ENCODE results near the gene CLCN7. TPM values are rescaled to one million over a fixed set of nuclear protein-coding genes. Genes with fewer than 3 reads are reported as not detected.

Gene CLCN7
- total and polyA plus RNA-seq, 9 of the 15 experiments (the other 6 are each of a cell fraction or from before 2014, with no cell fraction given), result 0.06 to 126 (median 18.7) TPM

GRCh38 chr16:1444730-1445517 is 29.9 kb downstream of the CLCN7 start:
- Histone ChIP-seq H3K9ac (ENCODE audit: insufficient read depth in 1 of 2, low read depth in 2 of 2, low read length in 2 of 2) (peak overlapping the region in 1 of 2 experiments; percentile 58; a peak in 2 of 4 replicates), H3K4me1 (replicated peaks in 1 of 2; ENCODE audit: control insufficient read depth in 2 of 2, insufficient read depth in 2 of 2, low read length in 2 of 2) (peaks cover 0 to 49% of the 10 kb centered on the region in 2 experiments; a peak in 2 of 5 replicates), H3K27ac (ENCODE audit: extremely low read depth, low read depth, low read length) (no peak overlapping the region), H2AFZ (ENCODE audit: low read depth, low read length) (no peak overlapping the region), H3K4me3 (no peak overlapping the region), H3K36me3 (ENCODE audit: control insufficient read depth, insufficient read depth, low read length) (peaks cover 39% of the 10 kb centered on the region; the same call in 1 of the 3 replicates), H3K27me3 (ENCODE audit: control insufficient read depth in 2 of 2, insufficient read depth in 2 of 2, low read length in 2 of 2) (no peaks in the 10 kb centered on the region), H4K20me1 (replicated peaks; ENCODE audit: control insufficient read depth, insufficient read depth, low read length) (no peaks in the 10 kb centered on the region), H3K9me3 (replicated peaks; ENCODE audit: control insufficient read depth, insufficient read depth, low read depth, low read length) (no peaks in the 10 kb centered on the region), H3K4me2 (ENCODE audit: insufficient read depth, low read length) (no peak overlapping the region), H3K9me1 (ENCODE audit: control insufficient read depth, insufficient read depth, low read length) (no peaks in the 10 kb centered on the region), H3K79me2 (ENCODE audit: control insufficient read depth, insufficient read depth, low read length) (no peaks in the 10 kb centered on the region)
- BruUV-seq (replicated peaks), result no TSS peak
- ChIA-PET POLR2A (interaction anchor here (0.5 to 2.2 kb wide), 4 partner anchors 12 to 41 kb away, joined by 3 to 9 read pairs (median 6); partner anchors contain the start of gene UQCC4), CTCF (ENCODE audit: low intra/inter-chr PET ratio) (no interaction called here)
- TF ChIP-seq GTF2A2 (tag; IDR thresholded peaks at IDR 0.05) (no peak), SMARCC2 (IDR thresholded peaks at IDR 0.05; ENCODE audit: low read depth) (no peak), TEAD1 (CRISPR knock-in tag; IDR thresholded peaks at IDR 0.05) (no peak)
- TF ChIP-seq, protein P1, sequence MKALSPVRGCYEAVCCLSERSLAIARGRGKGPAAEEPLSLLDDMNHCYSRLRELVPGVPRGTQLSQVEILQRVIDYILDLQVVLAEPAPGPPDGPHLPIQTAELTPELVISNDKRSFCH (CRISPR knock-in tag; IDR thresholded peaks at IDR 0.05), result no peak
- TF ChIP-seq, protein P1 (tag; IDR thresholded peaks at IDR 0.05), result no peak
- 83% methylated on average over 12 of the region's 48 CpGs for WGBS (ENCODE audit: insufficient coverage, low coverage, missing lambda C conversion rate)
- FAIRE-seq, result no peak
- intact Hi-C loops (cut with micrococcal nuclease) (no loop called here), in situ Hi-C loops (cut with MboI) (no loop called here)
- no peak for ATAC-seq
- no peak for DNase-seq (ENCODE audit: extremely low read depth in 1 of 4, low spot score in 3 of 4)

Measured in K562 (cell line).